Measurements from ENCODE around the gene PAX5. TPM values are rescaled to one million over a fixed set of nuclear protein-coding genes. Genes with fewer than 3 reads are reported as not detected.

Gene PAX5
- total RNA-seq, 4 donors from 2014 or later, result not detected

- WGBS, 2 donors, result 71 to 74% methylated on average over 6 of the region's 6 CpGs
- no peak overlapping the region for H3K4me3 ChIP-seq
- no peaks in the 10 kb centered on the region for H3K36me3 ChIP-seq
- H3K27me3 ChIP-seq, result peaks cover 0 to 6% of the 10 kb centered on the region in 2 donors
- no peaks in the 10 kb centered on the region for H3K4me1 ChIP-seq
- no peaks in the 10 kb centered on the region for H3K9me3 ChIP-seq
- TF ChIP-seq EP300 (IDR thresholded peaks at IDR 0.05), result no peak
- no peak for TF ChIP-seq CTCF (IDR thresholded peaks at IDR 0.05)
- TF ChIP-seq POLR2A (IDR thresholded peaks at IDR 0.05), result no peak
- DNase-seq (ENCODE audit: low spot score in 2 of 2), result no peak
- H3K27ac ChIP-seq, result no peak overlapping the region
Measured at GRCh38 chr9:36884721-36885120, 149.3 kb downstream of the PAX5 start.

GRCh38 chr9:36882594-36882993 lies 151.5 kb downstream of the PAX5 start:
- H3K27me3 ChIP-seq, result peaks cover 0 to 6% of the 10 kb centered on the region in 2 donors
- no peak overlapping the region for H3K4me3 ChIP-seq
- TF ChIP-seq POLR2A (IDR thresholded peaks at IDR 0.05) (no peak), CTCF (IDR thresholded peaks at IDR 0.05) (no peak), EP300 (IDR thresholded peaks at IDR 0.05) (no peak)
- H3K4me1 ChIP-seq, result no peaks in the 10 kb centered on the region
- H3K9me3 ChIP-seq, result no peaks in the 10 kb centered on the region
- no peaks in the 10 kb centered on the region for H3K36me3 ChIP-seq
- no peak for DNase-seq (ENCODE audit: low spot score in 2 of 2)
- WGBS, 2 donors, result 58 to 81% methylated on average over 2 to 3 of the region's 3 CpGs
- H3K27ac ChIP-seq, result no peak overlapping the region

- H3K27ac ChIP-seq, result no peak overlapping the region
- DNase-seq (ENCODE audit: low spot score in 2 of 2), result no peak
- H3K9me3 ChIP-seq, result no peaks in the 10 kb centered on the region
- peaks cover 0 to 6% of the 10 kb centered on the region in 2 donors for H3K27me3 ChIP-seq
- no peak for TF ChIP-seq CTCF (IDR thresholded peaks at IDR 0.05)
- TF ChIP-seq POLR2A (IDR thresholded peaks at IDR 0.05), result no peak
- TF ChIP-seq EP300 (IDR thresholded peaks at IDR 0.05), result no peak
- no peak overlapping the region for H3K4me3 ChIP-seq
- WGBS, 2 donors, result 70 to 73% methylated on average over 21 to 26 of the region's 31 CpGs
- H3K36me3 ChIP-seq, result no peaks in the 10 kb centered on the region
- H3K4me1 ChIP-seq, result no peaks in the 10 kb centered on the region
Measured at GRCh38 chr9:36881743-36882441, 152.2 kb downstream of the PAX5 start.

GRCh38 chr9:36881316-36881715 lies 152.8 kb downstream of the PAX5 start:
- H3K27ac ChIP-seq, result no peak overlapping the region
- H3K4me1 ChIP-seq, result no peaks in the 10 kb centered on the region
- no peak overlapping the region for H3K4me3 ChIP-seq
- no peaks in the 10 kb centered on the region for H3K9me3 ChIP-seq
- DNase-seq (ENCODE audit: low spot score in 2 of 2), result no peak
- no peaks in the 10 kb centered on the region for H3K36me3 ChIP-seq
- 67 to 69% methylated on average over 13 to 14 of the region's 14 CpGs for WGBS, 2 donors
- peaks cover 0 to 6% of the 10 kb centered on the region in 2 donors for H3K27me3 ChIP-seq
- no peak for TF ChIP-seq POLR2A (IDR thresholded peaks at IDR 0.05)
- TF ChIP-seq EP300 (IDR thresholded peaks at IDR 0.05), result no peak
- TF ChIP-seq CTCF (IDR thresholded peaks at IDR 0.05), result no peak

GRCh38 chr9:36880075-36880474 lies 154.0 kb downstream of the PAX5 start:
- DNase-seq (ENCODE audit: low spot score in 2 of 2), result no peak
- no peaks in the 10 kb centered on the region for H3K9me3 ChIP-seq
- 89% methylated on average over 9 to 12 of the region's 12 CpGs for WGBS, 2 donors

More at GRCh38 chr9:36880075-36880474, 154.0 kb downstream of the PAX5 start:
- H3K27ac ChIP-seq, result no peak overlapping the region
- no peak overlapping the region for H3K4me3 ChIP-seq
- TF ChIP-seq POLR2A (IDR thresholded peaks at IDR 0.05) (no peak), CTCF (IDR thresholded peaks at IDR 0.05) (no peak), EP300 (IDR thresholded peaks at IDR 0.05) (no peak)
- H3K4me1 ChIP-seq, result no peaks in the 10 kb centered on the region
- H3K36me3 ChIP-seq, result no peaks in the 10 kb centered on the region
- peaks cover 0 to 5% of the 10 kb centered on the region in 2 donors for H3K27me3 ChIP-seq
